HG03045 (cell line): ENCODE measurements around the gene CRYBG1.
A peak's percentile ranks its signal among the peaks of the same experiment; 100 is the strongest.
"Not testable (repeated sequence)": the region's sequence is repeated elsewhere in the genome, so short reads cannot be mapped to it uniquely, and the experiment has no call there.

Experiments used
- ATAC-seq: cut with Tn5 transposase; IDR thresholded peaks from one replicate; pipeline ENCODE4 v1.9.1; 2021; ENCODE audit warnings: mild to moderate bottlenecking, moderate library complexity; ENCODE audit not compliant: unreplicated experiment

Gene CRYBG1

GRCh38 chr6:106572875-106573585 is 212.5 kb downstream of the CRYBG1 start:
- ATAC-seq: no peak

- ATAC-seq: no peak
These were observed 214.4 kb downstream of the CRYBG1 start for GRCh38 chr6:106574741-106575458.

- ATAC-seq: no peak
These were observed 218.8 kb downstream of the CRYBG1 start for GRCh38 chr6:106579281-106579680.

- no peak for ATAC-seq
These were observed 221.0 kb downstream of the CRYBG1 start for GRCh38 chr6:106581468-106581867.

- ATAC-seq: no peak
These were observed 226.4 kb downstream of the CRYBG1 start for GRCh38 chr6:106586815-106587415.

- not testable (repeated sequence) for ATAC-seq
These were observed 228.4 kb downstream of the CRYBG1 start for GRCh38 chr6:106588937-106589336.

- ATAC-seq: no peak
These were observed 230.8 kb downstream of the CRYBG1 start for GRCh38 chr6:106591111-106591825.

- ATAC-seq: no peak
These were observed 238.9 kb downstream of the CRYBG1 start for GRCh38 chr6:106599440-106599839.

GRCh38 chr6:106600329-106600728 is 239.8 kb downstream of the CRYBG1 start:
- ATAC-seq: no peak

GRCh38 chr6:106608080-106608668 is 247.7 kb downstream of the CRYBG1 start:
- peak; percentile 74 for ATAC-seq

GRCh38 chr6:106609699-106610098 is 249.2 kb downstream of the CRYBG1 start:
- no peak for ATAC-seq

- ATAC-seq: no peak
These were observed 250.5 kb downstream of the CRYBG1 start for GRCh38 chr6:106611030-106611429.

GRCh38 chr6:106612671-106613416 is 252.3 kb downstream of the CRYBG1 start:
- ATAC-seq: no peak

- ATAC-seq: no peak
These were observed 253.1 kb downstream of the CRYBG1 start for GRCh38 chr6:106613590-106613989.

- no peak for ATAC-seq
These were observed 253.6 kb downstream of the CRYBG1 start for GRCh38 chr6:106614166-106614565.

GRCh38 chr6:106614592-106615257 is 254.2 kb downstream of the CRYBG1 start:
- ATAC-seq: no peak

GRCh38 chr6:106617302-106617701 is 256.8 kb downstream of the CRYBG1 start:
- no peak for ATAC-seq

GRCh38 chr6:106617857-106618256 is 257.3 kb downstream of the CRYBG1 start:
- no peak for ATAC-seq

- no peak for ATAC-seq
These were observed 257.8 kb downstream of the CRYBG1 start for GRCh38 chr6:106618324-106618723.

GRCh38 chr6:106619223-106619622 is 258.7 kb downstream of the CRYBG1 start:
- ATAC-seq: no peak
